Peyer's patch (tissue), 4 donors: Measurements from ENCODE around the gene NKIRAS1. TPM values are rescaled to one million over a fixed set of nuclear protein-coding genes. Genes with fewer than 3 reads are reported as not detected.

Experiments
- DNase-seq, 3 donors: peaks; one replicate each; pipeline ENCODE4 v3.0.0-alpha.2; 2017 to 2019
- H3K27ac ChIP-seq, 4 donors: fragments of 200-600 bp; sonication (generic); one replicate each; pipeline ENCODE4 v1.5.1; 2016 to 2019
- H3K27me3 ChIP-seq, 2 donors: fragments of 200-600 bp; sonication (generic); one replicate each; pipeline ENCODE4 v1.5.1; 2019
- H3K36me3 ChIP-seq, 3 donors: fragments of 200-600 bp; sonication (generic); one replicate each; pipeline ENCODE4 v1.5.1; 2016 to 2019
- H3K4me1 ChIP-seq, 4 donors: fragments of 200-600 bp; sonication (generic); one replicate each; pipeline ENCODE4 v1.5.1; 2016 to 2019
- H3K4me3 ChIP-seq, 4 donors: fragments of 200-600 bp; sonication (generic); 1 replicate in 3 of 4; 2 replicates in 1 of 4; pipeline ENCODE4 v1.5.1; 2016 to 2019; ENCODE audit warnings: mild to moderate bottlenecking in 1 of 4
- H3K9me3 ChIP-seq, 4 donors: fragments of 200-600 bp; sonication (generic); one replicate each; pipeline ENCODE4 v1.5.1; 2016 to 2019; ENCODE audit warnings: mild to moderate bottlenecking in 1 of 4
- CTCF ChIP-seq, 6 experiments: fragments of 450-650 bp in 4 of 6; fragments of 200-600 bp in 2 of 6; sonication (generic) in 1 of 6; IDR thresholded peaks; one replicate each; pipeline ENCODE4 v1.5.1; 2017 to 2019; ENCODE audit warnings: antibody characterized with exemption in 6 of 6, mild to moderate bottlenecking in 3 of 6, moderate library complexity in 1 of 6
- POLR2A ChIP-seq, 2 donors: fragments of 450-650 bp; IDR thresholded peaks; one replicate each; pipeline ENCODE4 v1.5.1; 2017; ENCODE audit warnings: antibody characterized with exemption in 2 of 2, mild to moderate bottlenecking in 2 of 2, moderate library complexity in 2 of 2
- total RNA-seq, 4 donors: library from RNA; depleted of rRNA; stranded (reverse); fragments of >200 nt; gene quantifications; one replicate each; pipeline ENCODE4 v1.1.0, GENCODE V29; 2016

The NKIRAS1 gene
- total RNA-seq, 4 donors from 2014 or later: 4.2 to 11.6 (median 7.7) TPM

DNA sequence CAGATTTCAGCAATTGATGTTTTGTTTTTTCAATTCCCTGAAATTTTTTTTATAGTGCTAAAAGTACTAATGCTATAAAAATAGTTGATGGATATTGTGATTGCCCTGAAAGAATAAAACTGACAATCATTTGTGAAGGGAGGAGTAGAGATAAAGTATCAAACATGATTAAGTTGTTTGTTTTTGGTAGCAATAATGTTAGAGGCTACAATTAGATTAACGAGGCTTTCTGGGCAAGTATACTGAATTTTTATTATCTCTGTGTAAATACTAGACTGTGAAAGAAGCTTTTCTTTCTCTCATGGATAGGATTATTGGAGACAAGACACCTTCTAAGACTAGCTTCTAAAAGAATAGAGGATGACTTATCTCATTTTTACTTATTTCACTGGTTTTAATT, 43.9 kb upstream of the NKIRAS1 start:
- H3K4me1 ChIP-seq: peaks cover 0 to 5% (median 0%) of the 10 kb centered on the region in 4 donors
- no peak overlapping the region for H3K27ac ChIP-seq
- DNase-seq: no peak
- H3K4me3 ChIP-seq: no peak overlapping the region
- H3K9me3 ChIP-seq: no peaks in the 10 kb centered on the region
- TF ChIP-seq CTCF (IDR thresholded peaks at IDR 0.05): no peak
- TF ChIP-seq POLR2A (IDR thresholded peaks at IDR 0.05): no peak
- H3K27me3 ChIP-seq: no peaks in the 10 kb centered on the region
- H3K36me3 ChIP-seq: peaks cover 0 to 57% (median 0%) of the 10 kb centered on the region in 3 donors

GRCh38 chr3:23959135-23959900, 42.5 kb upstream of the NKIRAS1 start:
- no peaks in the 10 kb centered on the region for H3K27me3 ChIP-seq
- H3K4me3 ChIP-seq: no peak overlapping the region
- peaks cover 0 to 7% (median 0%) of the 10 kb centered on the region in 4 donors for H3K4me1 ChIP-seq
- no peaks in the 10 kb centered on the region for H3K9me3 ChIP-seq
- DNase-seq: no peak
- H3K36me3 ChIP-seq: peaks cover 0 to 51% (median 0%) of the 10 kb centered on the region in 3 donors
- no peak for TF ChIP-seq CTCF (IDR thresholded peaks at IDR 0.05)
- no peak for TF ChIP-seq POLR2A (IDR thresholded peaks at IDR 0.05)
- H3K27ac ChIP-seq: peak overlapping the region in 1 of 4 donors; percentile 13

DNA sequence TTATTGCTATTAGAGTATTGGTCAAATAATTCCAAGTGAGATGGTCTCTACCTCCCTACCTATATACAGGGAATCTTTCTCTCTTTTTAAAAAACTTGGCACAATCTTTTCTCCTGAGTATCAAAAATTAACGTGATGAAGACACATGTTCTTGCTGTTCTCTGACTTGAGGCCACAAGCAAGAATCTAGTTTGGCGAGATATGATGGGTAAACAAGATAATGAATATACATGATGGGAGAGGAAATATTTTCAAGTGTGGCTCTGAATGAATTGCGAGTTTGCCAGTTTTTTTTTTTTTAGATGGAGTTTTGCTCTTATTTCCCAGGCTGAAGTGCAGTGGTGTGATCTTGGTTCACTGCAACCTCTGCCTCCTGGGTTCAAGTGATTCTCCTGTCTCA, 39.9 kb upstream of the NKIRAS1 start:
- no peak overlapping the region for H3K27ac ChIP-seq
- no peaks in the 10 kb centered on the region for H3K9me3 ChIP-seq
- peaks cover 0 to 10% (median 2%) of the 10 kb centered on the region in 4 donors for H3K4me1 ChIP-seq
- H3K4me3 ChIP-seq: no peak overlapping the region
- peaks cover 0 to 26% (median 0%) of the 10 kb centered on the region in 3 donors for H3K36me3 ChIP-seq
- no peaks in the 10 kb centered on the region for H3K27me3 ChIP-seq
- TF ChIP-seq POLR2A (IDR thresholded peaks at IDR 0.05) (no peak), CTCF (IDR thresholded peaks at IDR 0.05) (no peak)
- DNase-seq: no peak

DNA sequence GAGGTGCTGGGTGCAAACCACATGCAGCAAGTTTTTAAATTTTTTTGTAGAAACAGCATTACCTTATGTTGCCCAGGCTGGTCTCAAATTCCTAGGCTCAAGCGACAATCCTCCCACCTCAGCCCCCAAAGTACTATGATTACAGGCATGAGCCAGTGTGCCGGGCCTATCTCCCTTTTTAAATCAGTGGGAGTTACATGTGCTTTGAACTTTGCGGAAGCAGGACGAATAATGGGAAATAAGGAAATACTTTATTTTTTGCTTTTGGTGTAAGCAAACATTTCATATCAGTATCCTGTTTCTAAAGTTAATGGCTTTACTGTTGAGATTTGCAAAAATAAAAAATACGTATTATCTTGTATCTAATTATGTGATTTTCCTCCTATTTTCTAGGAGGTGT, 37.4 kb upstream of the NKIRAS1 start:
- H3K36me3 ChIP-seq: peaks cover 0 to 11% (median 0%) of the 10 kb centered on the region in 3 donors
- no peaks in the 10 kb centered on the region for H3K9me3 ChIP-seq
- H3K4me3 ChIP-seq: no peak overlapping the region
- peaks cover 0 to 19% (median 6%) of the 10 kb centered on the region in 4 donors for H3K4me1 ChIP-seq
- no peak for TF ChIP-seq CTCF (IDR thresholded peaks at IDR 0.05)
- no peak for TF ChIP-seq POLR2A (IDR thresholded peaks at IDR 0.05)
- DNase-seq: no peak
- H3K27ac ChIP-seq: no peak overlapping the region
- no peaks in the 10 kb centered on the region for H3K27me3 ChIP-seq

- TF ChIP-seq CTCF (IDR thresholded peaks at IDR 0.05): no peak
- no peak for TF ChIP-seq POLR2A (IDR thresholded peaks at IDR 0.05)
Measured at GRCh38 chr3:23953523-23953922, 36.7 kb upstream of the NKIRAS1 start.

More at GRCh38 chr3:23953523-23953922, 36.7 kb upstream of the NKIRAS1 start:
- peaks cover 0 to 11% (median 0%) of the 10 kb centered on the region in 3 donors for H3K36me3 ChIP-seq
- peaks cover 0 to 25% (median 6%) of the 10 kb centered on the region in 4 donors for H3K4me1 ChIP-seq
- H3K4me3 ChIP-seq: no peak overlapping the region
- DNase-seq: no peak
- H3K27ac ChIP-seq: no peak overlapping the region
- H3K9me3 ChIP-seq: no peaks in the 10 kb centered on the region
- H3K27me3 ChIP-seq: no peaks in the 10 kb centered on the region
